Activated T-helper 2 cell treated with anti-CD3 and anti-CD28 coated beads, Interferon-gamma antibody, Interleukin-2, Interleukin-4, amounts not matched to agents 10 μg/mL and 5 μg/mL and 100 μg/mL, durations not matched to agents 14 hours and 24 hours and 36 hours (primary cell): ENCODE data around the gene PTPN2. TPM values are rescaled to one million over a fixed set of nuclear protein-coding genes. Genes with fewer than 3 reads are reported as not detected.
"Not testable (repeated sequence)": the region's sequence is repeated elsewhere in the genome, so short reads cannot be mapped to it uniquely, and the experiment has no call there.

Experiments
- DNase-seq: peaks from one replicate; pipeline ENCODE4 v3.0.0; 2021; ENCODE audit warnings: low spot score
- H3K27ac Mint-ChIP-seq: one replicate; pipeline ENCODE4 v1.8.0; 2021; ENCODE audit warnings: mixed read lengths
- H3K27me3 Mint-ChIP-seq: one replicate; pipeline ENCODE4 v1.8.0; 2021; ENCODE audit warnings: low read depth, mixed read lengths
- H3K36me3 Mint-ChIP-seq: one replicate; pipeline ENCODE4 v1.8.0; 2021; ENCODE audit warnings: low read depth, mixed read lengths
- H3K4me1 Mint-ChIP-seq: one replicate; pipeline ENCODE4 v1.8.0; 2021; ENCODE audit warnings: low read depth, mixed read lengths
- H3K4me3 Mint-ChIP-seq: one replicate; pipeline ENCODE4 v1.8.0; 2021; ENCODE audit warnings: low read depth, mild to moderate bottlenecking, moderate library complexity, mixed read lengths
- H3K9me3 Mint-ChIP-seq: one replicate; pipeline ENCODE4 v1.8.0; 2021; ENCODE audit warnings: mixed read lengths
- intact Hi-C: fragments of 100-400 bp; cut with micrococcal nuclease; formaldehyde crosslinking; loops from one replicate; pipeline ENCODE4 v1.15.1; 2023
- total RNA-seq: library from RNA; stranded (reverse); gene quantifications from 2 replicates; pipeline ENCODE4 v1.2.3, GENCODE V29; 2022

Gene PTPN2
- total RNA-seq, 1 donor from 2014 or later: 60.6 TPM

DNA sequence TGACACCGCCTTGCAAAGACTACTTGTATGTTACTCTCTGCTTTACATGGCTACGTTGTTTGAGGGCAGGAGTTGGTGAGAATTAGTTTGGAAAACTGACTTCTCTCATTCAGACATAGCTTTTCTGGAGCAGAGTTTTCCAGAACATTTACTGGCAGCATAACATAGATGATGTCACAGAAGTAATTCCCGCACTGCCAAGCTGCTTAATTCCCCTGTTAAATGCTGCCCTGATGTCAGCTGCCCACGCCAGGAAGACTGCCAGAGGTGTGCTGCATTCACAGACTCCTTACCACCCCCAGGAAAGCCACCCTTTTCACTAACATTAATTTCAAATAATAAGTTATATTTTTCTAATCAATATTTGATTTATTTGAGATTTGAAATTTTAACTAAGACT, 24.7 kb upstream of the PTPN2 start:
- DNase-seq: no peak
- intact Hi-C loops: no loop called here

GRCh38 chr18:12907258-12907925, 23.4 kb upstream of the PTPN2 start:
- DNase-seq: no peak
- H3K36me3 Mint-ChIP-seq: no peaks in the 10 kb centered on the region
- intact Hi-C loops: no loop called here
- H3K4me1 Mint-ChIP-seq: peaks cover 11% of the 10 kb centered on the region
- no peaks in the 10 kb centered on the region for H3K9me3 Mint-ChIP-seq
- no peak overlapping the region for H3K4me3 Mint-ChIP-seq
- H3K27ac Mint-ChIP-seq: no peak overlapping the region
- peaks cover 16% of the 10 kb centered on the region for H3K27me3 Mint-ChIP-seq

More for the DNA sequence above, 24.7 kb upstream of the PTPN2 start:
- no peak overlapping the region for H3K4me3 Mint-ChIP-seq
- H3K36me3 Mint-ChIP-seq: no peaks in the 10 kb centered on the region
- peaks cover 9% of the 10 kb centered on the region for H3K4me1 Mint-ChIP-seq
- no peak overlapping the region for H3K27ac Mint-ChIP-seq
- H3K9me3 Mint-ChIP-seq: peaks cover 3% of the 10 kb centered on the region
- peaks cover 19% of the 10 kb centered on the region for H3K27me3 Mint-ChIP-seq

DNA sequence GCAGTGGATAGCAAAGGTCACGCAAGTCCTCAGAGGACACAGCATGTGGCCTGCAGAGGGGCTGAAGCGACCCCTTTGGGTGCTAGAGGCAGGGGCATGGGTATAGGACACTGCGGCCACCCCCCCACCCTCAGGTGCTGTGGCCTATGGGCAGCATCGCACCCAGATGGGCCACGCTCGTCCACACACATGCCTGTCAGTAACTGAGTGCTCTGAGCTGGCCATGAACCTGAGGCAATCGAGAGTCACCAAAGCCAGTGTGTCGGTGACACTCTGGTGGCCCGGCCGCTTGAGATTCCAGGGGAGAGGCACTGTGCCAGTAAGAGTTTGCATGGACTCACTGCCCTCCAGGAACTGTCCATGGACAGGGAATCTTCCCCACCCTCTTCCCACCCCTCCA, 22.7 kb upstream of the PTPN2 start:
- Mint-ChIP-seq H3K4me3 (no peak overlapping the region), H3K27ac (no peak overlapping the region)

DNA sequence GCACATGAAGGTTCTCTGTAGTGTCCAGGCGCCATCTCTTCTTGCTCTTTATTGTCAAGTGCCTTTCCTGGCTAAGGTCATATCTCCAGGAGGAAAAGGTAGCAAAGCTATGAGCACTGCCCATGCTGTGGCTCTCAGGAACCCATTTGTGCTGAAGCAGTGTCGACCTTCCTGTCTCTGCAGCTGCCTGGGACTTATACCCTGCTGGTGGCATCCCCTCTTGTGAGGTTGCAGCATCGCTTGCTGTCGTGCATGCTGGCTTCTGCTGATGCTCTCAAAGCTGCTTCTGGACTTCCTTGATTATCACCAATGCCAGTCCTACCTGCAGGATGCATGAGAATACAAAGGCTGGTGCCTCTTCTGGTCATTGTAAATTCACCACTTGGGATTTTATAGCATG, 22.1 kb upstream of the PTPN2 start:
- no peak for DNase-seq
- Mint-ChIP-seq H3K36me3 (no peaks in the 10 kb centered on the region), H3K9me3 (no peaks in the 10 kb centered on the region), H3K4me1 (peaks cover 11% of the 10 kb centered on the region), H3K27me3 (peaks cover 19% of the 10 kb centered on the region), H3K4me3 (no peak overlapping the region), H3K27ac (no peak overlapping the region)
- intact Hi-C loops: no loop called here

More for the DNA sequence above, 22.7 kb upstream of the PTPN2 start:
- Mint-ChIP-seq H3K36me3 (no peaks in the 10 kb centered on the region), H3K9me3 (no peaks in the 10 kb centered on the region), H3K4me1 (peaks cover 11% of the 10 kb centered on the region), H3K27me3 (peaks cover 19% of the 10 kb centered on the region)
- intact Hi-C loops: no loop called here
- DNase-seq: no peak

DNA sequence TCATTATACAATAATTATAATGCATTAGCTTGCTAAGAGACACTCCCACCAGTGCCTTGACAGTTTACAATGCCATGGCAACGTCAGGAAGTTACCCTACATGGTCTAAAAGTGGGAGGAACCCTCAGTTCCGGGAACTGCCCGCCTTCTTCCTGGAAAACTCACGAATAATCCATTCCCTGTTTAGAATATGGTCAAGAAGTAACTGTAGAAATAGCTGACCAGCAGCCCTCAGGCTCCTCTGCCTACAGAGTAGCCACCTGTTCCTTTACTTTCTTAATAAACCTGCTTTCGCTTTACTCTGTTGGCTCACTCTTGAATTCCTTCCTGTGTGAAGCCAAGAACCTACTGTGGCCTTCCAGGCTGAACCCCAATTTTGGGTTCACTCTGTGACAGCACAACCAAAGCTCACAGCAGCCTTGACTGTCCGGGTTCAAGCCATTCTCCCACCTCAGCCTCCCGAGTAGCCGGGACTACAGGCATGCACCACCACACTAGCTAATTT, 20.0 kb upstream of the PTPN2 start:
- no peaks in the 10 kb centered on the region for H3K36me3 Mint-ChIP-seq
- peak overlapping the region; percentile 76 for H3K27ac Mint-ChIP-seq
- peak; percentile 66 for DNase-seq
- intact Hi-C loops: no loop called here
- peak overlapping the region; percentile 17 for H3K4me3 Mint-ChIP-seq
- no peaks in the 10 kb centered on the region for H3K9me3 Mint-ChIP-seq
- peaks cover 9% of the 10 kb centered on the region for H3K4me1 Mint-ChIP-seq
- peaks cover 18% of the 10 kb centered on the region for H3K27me3 Mint-ChIP-seq

DNA sequence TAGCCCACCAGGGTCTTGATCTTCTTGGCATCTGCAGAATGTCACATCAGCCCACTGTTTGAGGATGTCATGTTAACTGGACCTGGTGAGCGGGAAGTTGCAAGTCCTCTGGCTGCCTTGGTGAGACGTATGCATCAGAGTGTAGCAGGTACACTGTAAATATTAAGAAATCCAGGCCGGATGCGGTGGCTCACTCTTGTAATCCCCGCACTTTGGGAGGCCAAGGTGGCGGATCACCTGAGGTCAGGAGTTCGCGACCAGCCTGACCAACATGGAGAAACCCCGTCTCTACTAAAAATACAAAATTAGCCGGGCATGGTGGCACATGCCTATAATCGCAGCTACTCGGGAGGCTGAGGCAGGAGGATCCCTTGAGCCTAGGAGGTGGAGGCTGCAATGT, 17.2 kb upstream of the PTPN2 start:
- DNase-seq, H3K4me3 Mint-ChIP-seq, H3K9me3 Mint-ChIP-seq, H3K36me3 Mint-ChIP-seq, H3K27ac Mint-ChIP-seq, H3K4me1 Mint-ChIP-seq, intact Hi-C loops: not testable (repeated sequence)
- peaks cover 28% of the 10 kb centered on the region for H3K27me3 Mint-ChIP-seq

DNA sequence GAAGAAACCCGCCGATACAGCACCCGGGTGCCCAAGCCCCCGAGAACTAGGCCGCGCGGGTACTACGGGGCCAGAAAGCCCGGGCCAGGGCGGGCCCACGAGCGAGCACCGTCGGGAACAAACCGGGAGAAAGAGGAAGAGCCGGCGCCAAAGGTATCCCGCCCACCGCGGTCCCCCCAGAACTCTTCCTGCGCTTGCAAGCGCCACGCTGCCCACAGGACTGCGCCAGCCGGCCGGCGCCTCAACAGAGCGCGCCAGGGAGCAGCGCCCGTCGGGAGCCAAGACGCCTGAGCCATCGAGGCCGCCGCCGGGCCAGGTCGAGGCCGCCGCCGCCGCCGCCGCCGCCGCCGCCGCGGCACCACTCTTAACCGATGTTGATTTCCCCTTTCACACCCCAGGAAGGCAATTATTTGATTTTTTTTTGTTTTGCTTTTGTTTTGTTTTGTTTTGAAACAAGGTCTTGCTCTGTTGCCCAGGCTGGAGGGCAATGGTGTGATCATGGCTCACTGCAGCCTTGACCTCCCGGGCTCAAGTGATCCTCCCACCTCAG, 12.8 kb upstream of the PTPN2 start:
- H3K9me3 Mint-ChIP-seq, intact Hi-C loops, H3K4me3 Mint-ChIP-seq, H3K4me1 Mint-ChIP-seq, DNase-seq, H3K27ac Mint-ChIP-seq, H3K36me3 Mint-ChIP-seq: not testable (repeated sequence)
- H3K27me3 Mint-ChIP-seq: peaks cover 33% of the 10 kb centered on the region

- no peaks in the 10 kb centered on the region for H3K36me3 Mint-ChIP-seq
- no peak overlapping the region for H3K4me3 Mint-ChIP-seq
- H3K4me1 Mint-ChIP-seq: peaks cover 8% of the 10 kb centered on the region
- H3K27ac Mint-ChIP-seq: no peak overlapping the region
- H3K27me3 Mint-ChIP-seq: peaks cover 33% of the 10 kb centered on the region
- intact Hi-C loops: no loop called here
- DNase-seq: no peak
- H3K9me3 Mint-ChIP-seq: peaks cover 1% of the 10 kb centered on the region
Measured at GRCh38 chr18:12895626-12896025, 11.6 kb upstream of the PTPN2 start.

GRCh38 chr18:12895014-12895413, 11.0 kb upstream of the PTPN2 start:
- no peak for DNase-seq
- peaks cover 33% of the 10 kb centered on the region for H3K27me3 Mint-ChIP-seq
- intact Hi-C loops: no loop called here
- H3K4me3 Mint-ChIP-seq: no peak overlapping the region
- no peaks in the 10 kb centered on the region for H3K36me3 Mint-ChIP-seq
- no peak overlapping the region for H3K27ac Mint-ChIP-seq
- peaks cover 6% of the 10 kb centered on the region for H3K9me3 Mint-ChIP-seq
- H3K4me1 Mint-ChIP-seq: peaks cover 8% of the 10 kb centered on the region

GRCh38 chr18:12891561-12891960, 7.5 kb upstream of the PTPN2 start:
- Mint-ChIP-seq H3K36me3 (peaks cover 6% of the 10 kb centered on the region), H3K4me1 (peaks cover 9% of the 10 kb centered on the region), H3K27ac (no peak overlapping the region), H3K4me3 (no peak overlapping the region), H3K27me3 (peaks cover 11% of the 10 kb centered on the region), H3K9me3 (peaks cover 6% of the 10 kb centered on the region)
- no peak for DNase-seq
- intact Hi-C loops: loop anchor here (5.0 kb wide), 1 partner anchor 41 kb away; no protein-coding TSS in a partner anchor

- no peak overlapping the region for H3K27ac Mint-ChIP-seq
- H3K4me1 Mint-ChIP-seq: peaks cover 10% of the 10 kb centered on the region
- peaks cover 9% of the 10 kb centered on the region for H3K27me3 Mint-ChIP-seq
- peaks cover 6% of the 10 kb centered on the region for H3K9me3 Mint-ChIP-seq
- no peak overlapping the region for H3K4me3 Mint-ChIP-seq
- intact Hi-C loops: loop anchor here (5.0 kb wide), 1 partner anchor 41 kb away; no protein-coding TSS in a partner anchor
- peaks cover 6% of the 10 kb centered on the region for H3K36me3 Mint-ChIP-seq
- DNase-seq: no peak
Measured at GRCh38 chr18:12890964-12891363, 6.9 kb upstream of the PTPN2 start.

GRCh38 chr18:12886498-12887126, 2.6 kb upstream of the PTPN2 start:
- Mint-ChIP-seq H3K36me3 (peaks cover 8% of the 10 kb centered on the region), H3K4me1 (peaks cover 27% of the 10 kb centered on the region), H3K27me3 (no peaks in the 10 kb centered on the region), H3K4me3 (no peak overlapping the region), H3K9me3 (peaks cover 6% of the 10 kb centered on the region), H3K27ac (no peak overlapping the region)
- intact Hi-C loops: no loop called here
- no peak for DNase-seq

- Mint-ChIP-seq H3K4me3 (peak overlapping the region; percentile 37), H3K9me3 (peaks cover 3% of the 10 kb centered on the region), H3K36me3 (peaks cover 17% of the 10 kb centered on the region), H3K4me1 (peaks cover 38% of the 10 kb centered on the region), H3K27ac (no peak overlapping the region), H3K27me3 (no peaks in the 10 kb centered on the region)
- intact Hi-C loops: no loop called here
- no peak for DNase-seq
Measured at GRCh38 chr18:12885500-12885899, 1.5 kb upstream of the PTPN2 start.
